Measurements from ENCODE around the gene SEPTIN7. TPM values are rescaled to one million over a fixed set of nuclear protein-coding genes. Genes with fewer than 3 reads are reported as not detected.

The SEPTIN7 gene
- total and polyA plus RNA-seq, 9 of the 15 experiments (the other 6 are each of a cell fraction or from before 2014, with no cell fraction given) = 95.0 to 268 (median 163) TPM

DNA sequence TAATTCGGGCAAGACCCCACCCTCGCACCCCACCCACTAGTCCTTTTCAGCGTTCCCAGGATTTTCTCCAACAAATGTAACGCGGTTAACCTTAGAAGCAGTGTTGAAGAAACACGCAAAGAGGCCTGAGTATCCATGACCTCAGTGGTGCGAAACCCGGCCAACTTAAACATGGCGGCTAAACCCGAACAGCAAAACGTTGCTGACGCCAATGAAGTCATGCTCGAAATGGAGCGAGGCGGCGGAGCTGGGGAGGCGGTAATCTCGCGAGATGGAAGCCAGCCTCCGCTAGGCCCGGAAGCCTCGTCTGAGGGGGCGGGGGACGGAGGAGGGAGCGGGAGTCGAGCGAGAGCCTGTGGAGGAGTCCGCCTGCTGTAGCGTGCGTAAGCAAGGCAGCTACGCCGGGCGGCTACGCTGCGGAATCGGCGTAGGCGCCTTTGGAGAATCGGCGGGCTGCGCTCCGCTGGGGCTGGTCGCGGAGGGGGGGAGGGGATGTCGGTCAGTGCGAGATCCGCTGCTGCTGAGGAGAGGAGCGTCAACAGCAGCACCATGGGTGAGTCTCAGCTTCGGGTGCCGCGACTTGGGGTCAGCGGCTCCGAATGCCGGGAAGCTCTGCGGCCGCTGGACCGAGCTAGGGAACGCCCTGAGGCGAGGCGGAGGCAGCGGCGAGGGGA, at the start of gene SEPTIN7 (continued):
- TF ChIP-seq, protein P1, sequence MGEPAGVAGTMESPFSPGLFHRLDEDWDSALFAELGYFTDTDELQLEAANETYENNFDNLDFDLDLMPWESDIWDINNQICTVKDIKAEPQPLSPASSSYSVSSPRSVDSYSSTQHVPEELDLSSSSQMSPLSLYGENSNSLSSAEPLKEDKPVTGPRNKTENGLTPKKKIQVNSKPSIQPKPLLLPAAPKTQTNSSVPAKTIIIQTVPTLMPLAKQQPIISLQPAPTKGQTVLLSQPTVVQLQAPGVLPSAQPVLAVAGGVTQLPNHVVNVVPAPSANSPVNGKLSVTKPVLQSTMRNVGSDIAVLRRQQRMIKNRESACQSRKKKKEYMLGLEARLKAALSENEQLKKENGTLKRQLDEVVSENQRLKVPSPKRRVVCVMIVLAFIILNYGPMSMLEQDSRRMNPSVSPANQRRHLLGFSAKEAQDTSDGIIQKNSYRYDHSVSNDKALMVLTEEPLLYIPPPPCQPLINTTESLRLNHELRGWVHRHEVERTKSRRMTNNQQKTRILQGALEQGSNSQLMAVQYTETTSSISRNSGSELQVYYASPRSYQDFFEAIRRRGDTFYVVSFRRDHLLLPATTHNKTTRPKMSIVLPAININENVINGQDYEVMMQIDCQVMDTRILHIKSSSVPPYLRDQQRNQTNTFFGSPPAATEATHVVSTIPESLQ (CRISPR knock-in tag; IDR thresholded peaks at IDR 0.05) = no peak
- TF ChIP-seq TARDBP (IDR thresholded peaks at IDR 0.05) (no peak), ZNF324 (CRISPR knock-in tag; IDR thresholded peaks at IDR 0.05) (no peak), ZNF766 (CRISPR knock-in tag; conservative IDR thresholded peaks at IDR 0.05) (peak; percentile 90; the same call in 1 of the 2 replicates), POLR2H (tag; IDR thresholded peaks at IDR 0.05; ENCODE audit: low read depth) (peak; percentile 92), STAT5B (CRISPR knock-in tag; IDR thresholded peaks at IDR 0.05) (no peak), ZNF431 (CRISPR knock-in tag; IDR thresholded peaks at IDR 0.05) (no peak), NR2C1 (IDR thresholded peaks at IDR 0.05) (peak; percentile 79), NR2C1 (tag; IDR thresholded peaks at IDR 0.05) (peak; percentile 51), BDP1 (IDR thresholded peaks at IDR 0.05; ENCODE audit: insufficient read depth, insufficient read length) (no peak), ZNF311 (CRISPR knock-in tag; IDR thresholded peaks at IDR 0.05) (no peak), ZNF197 (CRISPR knock-in tag; IDR thresholded peaks at IDR 0.05; ENCODE audit: low read depth) (peak; percentile 83; the same call in 1 of the 2 replicates)
- TF ChIP-seq, protein P2, sequence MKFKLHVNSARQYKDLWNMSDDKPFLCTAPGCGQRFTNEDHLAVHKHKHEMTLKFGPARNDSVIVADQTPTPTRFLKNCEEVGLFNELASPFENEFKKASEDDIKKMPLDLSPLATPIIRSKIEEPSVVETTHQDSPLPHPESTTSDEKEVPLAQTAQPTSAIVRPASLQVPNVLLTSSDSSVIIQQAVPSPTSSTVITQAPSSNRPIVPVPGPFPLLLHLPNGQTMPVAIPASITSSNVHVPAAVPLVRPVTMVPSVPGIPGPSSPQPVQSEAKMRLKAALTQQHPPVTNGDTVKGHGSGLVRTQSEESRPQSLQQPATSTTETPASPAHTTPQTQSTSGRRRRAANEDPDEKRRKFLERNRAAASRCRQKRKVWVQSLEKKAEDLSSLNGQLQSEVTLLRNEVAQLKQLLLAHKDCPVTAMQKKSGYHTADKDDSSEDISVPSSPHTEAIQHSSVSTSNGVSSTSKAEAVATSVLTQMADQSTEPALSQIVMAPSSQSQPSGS (CRISPR knock-in tag; IDR thresholded peaks at IDR 0.05) = no peak
- TF ChIP-seq, protein P3, sequence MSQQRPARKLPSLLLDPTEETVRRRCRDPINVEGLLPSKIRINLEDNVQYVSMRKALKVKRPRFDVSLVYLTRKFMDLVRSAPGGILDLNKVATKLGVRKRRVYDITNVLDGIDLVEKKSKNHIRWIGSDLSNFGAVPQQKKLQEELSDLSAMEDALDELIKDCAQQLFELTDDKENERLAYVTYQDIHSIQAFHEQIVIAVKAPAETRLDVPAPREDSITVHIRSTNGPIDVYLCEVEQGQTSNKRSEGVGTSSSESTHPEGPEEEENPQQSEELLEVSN (IDR thresholded peaks at IDR 0.05; ENCODE audit: borderline replicate concordance in 1 of 2, extremely low read depth in 1 of 2, insufficient read depth in 1 of 2, insufficient read length in 1 of 2, low read depth in 1 of 2, low read length in 1 of 2, poor library complexity in 1 of 2, severe bottlenecking in 1 of 2) = peak in 1 of 2 experiments; percentile 69
- TF ChIP-seq, protein P4, sequence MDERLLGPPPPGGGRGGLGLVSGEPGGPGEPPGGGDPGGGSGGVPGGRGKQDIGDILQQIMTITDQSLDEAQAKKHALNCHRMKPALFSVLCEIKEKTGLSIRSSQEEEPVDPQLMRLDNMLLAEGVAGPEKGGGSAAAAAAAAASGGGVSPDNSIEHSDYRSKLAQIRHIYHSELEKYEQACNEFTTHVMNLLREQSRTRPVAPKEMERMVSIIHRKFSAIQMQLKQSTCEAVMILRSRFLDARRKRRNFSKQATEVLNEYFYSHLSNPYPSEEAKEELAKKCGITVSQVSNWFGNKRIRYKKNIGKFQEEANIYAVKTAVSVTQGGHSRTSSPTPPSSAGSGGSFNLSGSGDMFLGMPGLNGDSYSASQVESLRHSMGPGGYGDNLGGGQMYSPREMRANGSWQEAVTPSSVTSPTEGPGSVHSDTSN (CRISPR knock-in tag; IDR thresholded peaks at IDR 0.05; ENCODE audit: low read depth) = no peak
- TF ChIP-seq, protein P4 (tag; conservative IDR thresholded peaks at IDR 0.05; ENCODE audit: low read depth) = no peak
- TF ChIP-seq, protein P5, sequence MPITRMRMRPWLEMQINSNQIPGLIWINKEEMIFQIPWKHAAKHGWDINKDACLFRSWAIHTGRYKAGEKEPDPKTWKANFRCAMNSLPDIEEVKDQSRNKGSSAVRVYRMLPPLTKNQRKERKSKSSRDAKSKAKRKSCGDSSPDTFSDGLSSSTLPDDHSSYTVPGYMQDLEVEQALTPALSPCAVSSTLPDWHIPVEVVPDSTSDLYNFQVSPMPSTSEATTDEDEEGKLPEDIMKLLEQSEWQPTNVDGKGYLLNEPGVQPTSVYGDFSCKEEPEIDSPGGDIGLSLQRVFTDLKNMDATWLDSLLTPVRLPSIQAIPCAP (CRISPR knock-in tag; IDR thresholded peaks at IDR 0.05; ENCODE audit: borderline replicate concordance) = no peak
- TF ChIP-seq, protein P6, sequence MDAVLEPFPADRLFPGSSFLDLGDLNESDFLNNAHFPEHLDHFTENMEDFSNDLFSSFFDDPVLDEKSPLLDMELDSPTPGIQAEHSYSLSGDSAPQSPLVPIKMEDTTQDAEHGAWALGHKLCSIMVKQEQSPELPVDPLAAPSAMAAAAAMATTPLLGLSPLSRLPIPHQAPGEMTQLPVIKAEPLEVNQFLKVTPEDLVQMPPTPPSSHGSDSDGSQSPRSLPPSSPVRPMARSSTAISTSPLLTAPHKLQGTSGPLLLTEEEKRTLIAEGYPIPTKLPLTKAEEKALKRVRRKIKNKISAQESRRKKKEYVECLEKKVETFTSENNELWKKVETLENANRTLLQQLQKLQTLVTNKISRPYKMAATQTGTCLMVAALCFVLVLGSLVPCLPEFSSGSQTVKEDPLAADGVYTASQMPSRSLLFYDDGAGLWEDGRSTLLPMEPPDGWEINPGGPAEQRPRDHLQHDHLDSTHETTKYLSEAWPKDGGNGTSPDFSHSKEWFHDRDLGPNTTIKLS (IDR thresholded peaks at IDR 0.05; ENCODE audit: borderline replicate concordance, low read depth) = peak; percentile 86

Measured in K562 (cell line).